GM18517 (cell line): ENCODE results near the gene CCS.
"Not testable (repeated sequence)": the region's sequence is repeated elsewhere in the genome, so short reads cannot be mapped to it uniquely, and the experiment has no call there.

Source experiments
- ATAC-seq: cut with Tn5 transposase; IDR thresholded peaks from one replicate; pipeline ENCODE4 v1.9.1; 2021; ENCODE audit warnings: mild to moderate bottlenecking, moderate library complexity; ENCODE audit not compliant: unreplicated experiment

CCS gene

DNA sequence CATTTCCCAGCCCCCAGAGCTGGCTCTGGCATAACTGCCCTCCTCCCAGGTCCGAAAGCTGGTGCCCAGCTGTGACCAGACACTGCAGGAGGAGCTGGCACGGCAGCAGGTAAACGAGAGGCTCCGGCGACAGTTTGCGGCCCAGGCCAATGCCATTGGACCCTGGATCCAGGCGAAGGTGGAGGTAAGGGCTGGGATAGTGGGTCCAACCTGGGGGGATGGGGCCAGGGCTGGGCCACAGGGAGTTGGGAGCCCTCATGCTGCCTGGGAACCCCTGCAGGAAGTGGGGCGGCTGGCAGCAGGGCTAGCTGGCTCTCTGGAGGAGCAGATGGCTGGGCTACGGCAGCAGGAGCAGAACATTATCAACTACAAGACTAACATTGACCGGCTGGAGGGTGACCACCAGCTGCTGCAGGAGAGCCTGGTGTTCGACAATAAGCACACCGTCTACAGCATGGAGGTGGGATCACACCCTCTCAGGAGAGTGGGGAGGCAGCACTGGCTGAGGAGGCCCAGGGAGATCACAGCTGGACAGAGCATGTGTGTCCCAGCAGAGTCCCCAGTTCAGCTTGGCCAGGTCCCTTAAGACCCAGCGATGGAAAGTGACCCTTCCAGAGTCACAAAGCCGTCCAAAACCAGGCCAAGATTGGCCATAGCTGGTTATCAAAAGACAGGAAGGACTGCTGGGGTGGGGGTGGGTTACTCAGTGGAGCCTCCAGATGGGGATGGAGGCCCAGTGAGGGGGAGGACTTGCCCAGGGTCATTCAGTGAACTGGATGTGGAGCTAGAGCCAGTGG is 31.6 kb upstream of the CCS start:
- no peak for ATAC-seq

DNA sequence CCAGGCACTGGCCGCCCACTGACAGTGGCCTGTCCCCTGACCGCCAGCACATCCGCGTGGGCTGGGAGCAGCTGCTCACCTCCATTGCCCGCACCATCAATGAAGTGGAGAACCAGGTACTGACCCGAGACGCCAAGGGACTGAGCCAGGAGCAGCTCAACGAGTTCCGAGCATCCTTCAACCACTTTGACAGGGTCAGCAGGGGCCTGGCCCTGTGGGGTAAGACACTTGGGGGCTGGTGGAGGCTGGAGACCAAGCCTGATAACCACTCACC is 31.1 kb upstream of the CCS start:
- ATAC-seq = no peak

DNA sequence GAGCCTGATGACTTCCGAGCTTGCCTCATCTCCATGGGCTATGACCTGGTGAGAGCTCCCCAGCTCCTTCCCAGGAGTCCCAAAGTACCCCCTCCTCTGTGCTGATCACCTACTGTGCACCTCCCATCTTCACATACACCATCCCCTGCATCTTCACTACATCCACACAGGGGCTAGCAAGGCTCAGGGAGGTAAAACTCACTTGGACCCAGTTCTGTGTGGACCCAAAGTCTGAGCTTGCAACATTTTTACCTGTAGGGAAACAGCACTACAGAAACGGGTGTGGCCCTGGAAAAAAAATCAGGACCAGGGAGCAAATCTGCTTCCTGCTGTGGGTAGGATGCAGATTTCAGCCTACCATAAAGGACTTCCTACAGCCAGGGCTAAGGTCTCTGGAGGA is 30.7 kb upstream of the CCS start:
- ATAC-seq = no peak

GRCh38 chr11:66562907-66563583 is 29.9 kb upstream of the CCS start:
- ATAC-seq = no peak

DNA sequence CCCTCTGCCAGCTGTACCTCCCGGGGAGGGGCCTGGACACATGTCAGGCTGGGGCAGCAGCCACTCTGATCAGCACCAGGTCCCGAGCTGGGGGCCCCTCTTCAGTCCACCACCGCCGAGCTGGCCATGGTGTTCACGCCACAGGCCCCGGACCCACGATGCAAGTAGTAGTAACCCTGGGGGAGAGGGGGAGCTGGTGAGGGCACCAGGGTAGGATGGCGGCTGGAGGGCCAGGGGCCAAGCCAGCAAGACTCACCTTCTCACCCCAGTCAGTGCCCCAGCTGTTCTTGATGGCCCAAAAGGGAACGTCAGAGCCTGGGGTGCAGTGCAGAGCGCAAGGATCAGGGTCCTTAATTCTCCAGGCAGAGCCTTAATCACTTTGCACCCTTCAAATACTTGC is 29.2 kb upstream of the CCS start:
- no peak for ATAC-seq

DNA sequence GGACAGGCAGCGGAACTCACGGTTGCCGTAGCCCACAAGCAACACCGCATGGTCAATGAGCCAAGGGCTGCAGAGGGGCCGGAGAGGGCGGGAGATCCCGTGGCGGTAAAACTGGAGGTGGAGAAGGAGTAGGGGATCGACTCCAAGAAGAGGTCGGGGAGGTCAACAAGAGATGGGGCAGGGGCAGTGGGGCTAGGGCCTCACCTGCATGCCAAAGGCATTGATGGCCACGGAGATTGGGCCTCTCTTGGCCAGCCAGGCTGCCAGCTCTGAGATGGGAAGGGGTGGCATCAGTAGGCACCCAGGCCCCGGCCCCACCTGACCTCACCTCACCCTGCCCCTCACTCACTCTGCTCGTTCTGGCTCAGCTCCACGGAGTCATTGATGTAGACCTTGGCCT is 28.4 kb upstream of the CCS start:
- no peak for ATAC-seq

DNA sequence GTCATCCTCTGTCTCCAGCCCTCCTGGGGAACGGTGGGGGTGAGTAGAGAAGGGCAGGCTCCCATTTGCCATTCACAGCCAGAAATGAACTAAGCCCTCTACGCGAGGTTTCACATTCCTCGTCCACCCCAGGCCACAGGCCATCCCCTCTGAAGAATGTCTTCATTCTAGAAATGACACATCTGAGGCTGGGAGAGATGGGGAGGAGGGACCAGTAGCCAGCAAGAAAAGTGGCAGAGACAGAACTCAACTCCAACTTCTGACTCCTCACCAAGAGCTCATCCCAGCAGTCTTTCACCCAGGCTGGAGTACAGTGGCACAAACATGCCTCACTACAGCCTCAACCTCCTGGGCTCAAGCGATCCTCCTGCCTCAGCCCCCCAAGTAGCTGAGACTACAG is 28.0 kb upstream of the CCS start:
- no peak for ATAC-seq

- ATAC-seq = no peak
These were observed 26.8 kb upstream of the CCS start for GRCh38 chr11:66566221-66566620.

- ATAC-seq = no peak
These were observed 25.2 kb upstream of the CCS start for GRCh38 chr11:66567787-66568123.

- ATAC-seq = no peak
These were observed 24.7 kb upstream of the CCS start, which contains the start of gene CTSF for GRCh38 chr11:66568124-66568916. Gene CTSF (minus strand): TSS chr11:66568606. CDS start chr11:66568486, 120 bp downstream.

DNA sequence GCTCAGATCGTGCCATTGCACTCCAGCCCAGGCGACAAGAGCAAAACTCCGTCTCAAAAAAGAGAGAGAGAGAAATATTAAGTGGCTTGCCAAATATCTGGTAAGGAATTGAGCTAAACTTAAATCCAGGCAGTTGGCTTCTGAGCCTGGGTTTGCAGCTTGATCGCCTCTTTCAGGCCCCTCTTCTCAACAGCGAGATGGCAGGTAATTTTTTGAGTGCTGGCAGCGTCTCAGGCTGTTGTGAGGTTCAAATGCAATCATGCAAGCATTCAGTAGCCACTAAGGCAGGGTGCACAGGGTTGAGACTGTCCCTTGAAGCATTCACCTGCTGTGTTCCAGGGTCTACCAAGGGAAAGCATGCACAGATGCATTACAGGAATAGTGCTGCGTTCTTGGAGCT is 23.9 kb upstream of the CCS start:
- no peak for ATAC-seq

- no peak for ATAC-seq
These were observed 22.7 kb upstream of the CCS start for GRCh38 chr11:66570079-66570849.

GRCh38 chr11:66570850-66571180 is 22.2 kb upstream of the CCS start:
- no peak for ATAC-seq

GRCh38 chr11:66579017-66579606 is 13.9 kb upstream of the CCS start:
- ATAC-seq = no peak

- ATAC-seq = no peak
These were observed 12.2 kb upstream of the CCS start for GRCh38 chr11:66580803-66581202.

GRCh38 chr11:66581261-66581660 is 11.7 kb upstream of the CCS start:
- no peak for ATAC-seq

GRCh38 chr11:66582565-66583147 is 10.3 kb upstream of the CCS start:
- not testable (repeated sequence) for ATAC-seq

GRCh38 chr11:66585447-66585846 is 7.5 kb upstream of the CCS start:
- not testable (repeated sequence) for ATAC-seq

DNA sequence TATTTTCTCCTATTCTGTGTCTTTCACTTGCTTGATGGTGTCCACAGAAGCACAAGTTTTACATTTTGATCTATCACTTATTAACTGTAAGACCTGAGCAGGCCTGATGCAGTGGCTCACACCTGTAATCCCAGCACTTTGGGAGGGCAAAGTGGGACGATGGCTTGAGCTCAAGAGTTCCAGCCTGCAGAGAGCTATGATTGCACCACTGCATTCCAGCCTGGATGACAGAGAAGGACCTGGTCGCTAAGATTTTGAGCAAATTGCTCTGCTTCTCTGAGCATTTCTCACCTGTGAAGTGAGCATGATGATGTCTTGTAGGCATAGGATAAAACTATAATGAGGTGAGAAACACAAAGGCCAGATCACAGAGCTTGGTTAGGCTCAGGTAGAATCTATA is 6.8 kb upstream of the CCS start:
- ATAC-seq = no peak

- not testable (repeated sequence) for ATAC-seq
These were observed 3.7 kb upstream of the CCS start for GRCh38 chr11:66589315-66589714.
